H1 (cell line): ENCODE results near the gene AIFM2. TPM values are rescaled to one million over a fixed set of nuclear protein-coding genes. Genes with fewer than 3 reads are reported as not detected.

ENCODE experiments used
- CTCF ChIA-PET: fragments of 300-600 bp; sonication (Branson Sonifier 250); formaldehyde crosslinking; loops from one replicate; lab custom pipeline; 2021; ENCODE audit not compliant: partially characterized antibody; lab: Charles Lee
- POLR2A ChIA-PET: fragments of 300-600 bp; sonication (Branson Sonifier 250); formaldehyde crosslinking; loops from one replicate; lab custom pipeline; 2021; ENCODE audit warnings: inconsistent platforms; ENCODE audit not compliant: partially characterized antibody; lab: Charles Lee
- DNase-seq, 2 experiments: peaks; one replicate each; pipeline versions ENCODE4 v3.0.0 to v3.0.0-alpha.2; 2010 to 2022; ENCODE audit warnings: low spot score in 2 of 2, low read depth in 1 of 2, mixed read lengths in 1 of 2
- FAIRE-seq: peaks from 2 replicates; lab custom pipeline; 2011; peaks lifted over from hg19 to GRCh38; lab: Jason Lieb, UNC
- H2AFZ ChIP-seq: 2 replicates; pipeline ENCODE4 v1.8.1; 2012; ENCODE audit warnings: low read length, inconsistent platforms
- H2AK5ac ChIP-seq: 2 replicates; pipeline ENCODE4 v1.6.1; 2013; ENCODE audit warnings: low read depth, low read length
- H2BK120ac ChIP-seq: replicated peaks from 2 replicates; pipeline ENCODE3; 2013; ENCODE audit warnings: low read depth, low read length, inconsistent platforms
- H2BK12ac ChIP-seq: 2 replicates; pipeline ENCODE4 v1.6.1; 2013; ENCODE audit warnings: low read depth, low read length
- H2BK15ac ChIP-seq: 2 replicates; pipeline ENCODE4 v1.6.1; 2013; ENCODE audit warnings: low read length
- H2BK20ac ChIP-seq: 2 replicates; pipeline ENCODE4 v1.6.1; 2013; ENCODE audit warnings: low read length
- H2BK5ac ChIP-seq: 2 replicates; pipeline ENCODE4 v1.6.1; 2013; ENCODE audit warnings: low read depth, low read length
- H3K14ac ChIP-seq: 2 replicates; pipeline ENCODE4 v1.6.1; 2013; ENCODE audit warnings: inconsistent platforms; ENCODE audit not compliant: insufficient read length
- H3K18ac ChIP-seq: 2 replicates; pipeline ENCODE4 v1.6.1; 2013; ENCODE audit warnings: low read length; ENCODE audit errors: extremely low read depth
- H3K23ac ChIP-seq: 2 replicates; pipeline ENCODE4 v1.6.1; 2013; ENCODE audit warnings: inconsistent platforms; ENCODE audit not compliant: insufficient read length
- H3K23me2 ChIP-seq: 2 replicates; pipeline ENCODE4 v1.6.1; 2013; ENCODE audit warnings: low read depth, low read length
- H3K27ac ChIP-seq: 2 replicates; pipeline ENCODE4 v1.6.1; 2011; ENCODE audit warnings: low read depth, low read length, inconsistent platforms
- H3K27me3 ChIP-seq, 4 experiments: replicated peaks in 1 of 4; 1 replicate in 1 of 4; 2 replicates in 3 of 4; pipeline versions ENCODE4 v1.6.1 to v1.8.1; 2011 to 2013; ENCODE audit warnings: low read length in 3 of 4, mild to moderate bottlenecking in 3 of 4, inconsistent platforms in 2 of 4, mixed read lengths in 2 of 4, moderate library complexity in 1 of 4; ENCODE audit not compliant: control insufficient read depth in 3 of 4, insufficient read depth in 3 of 4; ENCODE audit errors: extremely low read depth in 1 of 4
- H3K36me3 ChIP-seq, 4 experiments: 2 replicates each; pipeline versions ENCODE4 v1.6.1 to v1.8.1; 2011 to 2013; ENCODE audit warnings: mild to moderate bottlenecking in 4 of 4, low read length in 3 of 4, moderate library complexity in 2 of 4, control low read depth in 1 of 4, inconsistent platforms in 1 of 4; ENCODE audit not compliant: insufficient read depth in 4 of 4, control insufficient read depth in 2 of 4
- H3K4ac ChIP-seq: replicated peaks from 2 replicates; pipeline ENCODE3; 2013; ENCODE audit warnings: low read length, low read depth, mixed read lengths, inconsistent platforms; ENCODE audit not compliant: insufficient read length
- H3K4me1 ChIP-seq, 4 experiments: replicated peaks in 1 of 4; 1 replicate in 1 of 4; 2 replicates in 3 of 4; pipeline versions ENCODE4 v1.6.1 to v1.8.1; 2011 to 2013; ENCODE audit warnings: low read length in 3 of 4, inconsistent platforms in 2 of 4, mixed read lengths in 1 of 4; ENCODE audit not compliant: insufficient read depth in 4 of 4, control insufficient read depth in 3 of 4
- H3K4me2 ChIP-seq, 2 experiments: 2 replicates each; pipeline versions ENCODE4 v1.6.1 to v1.8.1; 2011 to 2013; ENCODE audit warnings: low read depth in 2 of 2, low read length in 2 of 2, control low read depth in 1 of 2, inconsistent platforms in 1 of 2, mild to moderate bottlenecking in 1 of 2; ENCODE audit not compliant: insufficient read depth in 1 of 2
- H3K4me3 ChIP-seq, 4 experiments: fragments of 200-600, 300-600 bp in 1 of 4; sonication (generic), shearing (Covaris generic), sonication (Bioruptor Twin) in 1 of 4; 2 replicates each; pipeline versions ENCODE4 v1.5.1 to v1.8.1; 2011 to 2016; ENCODE audit warnings: low read length in 4 of 4, low read depth in 3 of 4, control low read depth in 2 of 4, inconsistent platforms in 2 of 4, mild to moderate bottlenecking in 2 of 4, mixed read lengths in 1 of 4, moderate library complexity in 1 of 4; ENCODE audit not compliant: insufficient read depth in 2 of 4; ENCODE audit errors: extremely low read depth in 1 of 4
- H3K56ac ChIP-seq: replicated peaks from 2 replicates; pipeline ENCODE3; 2013; ENCODE audit warnings: low read depth, mild to moderate bottlenecking, mixed read lengths, low read length, inconsistent platforms; ENCODE audit not compliant: insufficient read length
- H3K79me1 ChIP-seq: 2 replicates; pipeline ENCODE4 v1.6.1; 2013; ENCODE audit warnings: low read depth, low read length, control low read depth
- H3K79me2 ChIP-seq, 2 experiments: 2 replicates each; pipeline versions ENCODE4 v1.6.1 to v1.8.1; 2012 to 2013; ENCODE audit warnings: low read length in 2 of 2, mild to moderate bottlenecking in 2 of 2, inconsistent platforms in 1 of 2; ENCODE audit not compliant: insufficient read depth in 2 of 2, control insufficient read depth in 1 of 2
- H3K9ac ChIP-seq, 4 experiments: replicated peaks in 1 of 4; 1 replicate in 1 of 4; 2 replicates in 3 of 4; pipeline versions ENCODE4 v1.6.1 to v1.8.1; 2011 to 2013; ENCODE audit warnings: low read depth in 3 of 4, low read length in 3 of 4, control low read depth in 2 of 4, mild to moderate bottlenecking in 2 of 4, moderate library complexity in 2 of 4, inconsistent platforms in 1 of 4; ENCODE audit errors: extremely low read depth in 1 of 4
- H3K9me3 ChIP-seq, 2 experiments: 2 replicates each; pipeline versions ENCODE4 v1.6.1 to v1.8.1; 2012 to 2013; ENCODE audit warnings: mild to moderate bottlenecking in 2 of 2, moderate library complexity in 2 of 2, control low read depth in 1 of 2, inconsistent platforms in 1 of 2, low read depth in 1 of 2, low read length in 1 of 2, mixed read lengths in 1 of 2; ENCODE audit not compliant: insufficient read depth in 2 of 2
- H4K20me1 ChIP-seq, 2 experiments: replicated peaks in 1 of 2; 2 replicates each; pipeline versions ENCODE3 to v1.8.1; 2011 to 2013; ENCODE audit warnings: inconsistent platforms in 2 of 2, low read length in 2 of 2, mild to moderate bottlenecking in 1 of 2; ENCODE audit not compliant: insufficient read depth in 2 of 2, control insufficient read depth in 1 of 2
- H4K5ac ChIP-seq: 2 replicates; pipeline ENCODE4 v1.6.1; 2013; ENCODE audit warnings: low read length, low read depth, mixed read lengths, inconsistent platforms; ENCODE audit not compliant: insufficient read length
- H4K8ac ChIP-seq: 2 replicates; pipeline ENCODE4 v1.8.0; 2013; ENCODE audit warnings: mild to moderate bottlenecking, moderate library complexity, low read length, inconsistent platforms; ENCODE audit not compliant: insufficient read depth; ENCODE audit errors: extremely low read depth
- H4K91ac ChIP-seq: replicated peaks from 2 replicates; pipeline ENCODE3; 2013; ENCODE audit warnings: low read length, mixed read lengths, inconsistent platforms; ENCODE audit not compliant: insufficient read length
- BRCA1 ChIP-seq: IDR thresholded peaks from 2 replicates; pipeline ENCODE4 v1.6.1; 2012; ENCODE audit warnings: low read depth, low read length, improper control_type of control experiment
- RFX5 ChIP-seq: IDR thresholded peaks from 2 replicates; pipeline ENCODE4 v1.6.1; 2011; ENCODE audit warnings: low read depth, low read length, improper control_type of control experiment, borderline replicate concordance
- WGBS, 2 experiments: shearing (Covaris generic) in 1 of 2; methylation state at CpG; one replicate each; pipeline versions ENCODE4 v1.1.6 to v1.1.7; 2013 to 2015; ENCODE audit warnings: low lambda C conversion rate in 2 of 2, mixed read lengths in 2 of 2, inconsistent platforms in 1 of 2, low coverage in 1 of 2, missing lambda C conversion rate in 1 of 2; ENCODE audit not compliant: insufficient replicate concordance in 2 of 2, insufficient coverage in 1 of 2, insufficient read length in 1 of 2; ENCODE audit errors: extremely low coverage in 1 of 2, missing lambda C conversion rate in 1 of 2; 5-methylcytosine and 5-hydroxymethylcytosine counted together
- polyA plus RNA-seq, 7 experiments: library from polyadenylated mRNA; depleted of rRNA in 3 of 7; stranded (reverse) in 5 of 7; unstranded in 2 of 7; fragments of >200 nt in 5 of 7; fragments of 200-250 nt in 2 of 7; gene quantifications; 1 replicate in 5 of 7; 2 replicates in 1 of 7; 4 replicates in 1 of 7; pipeline versions ENCODE4 v1.2.1 to v1.2.3, GENCODE V29; 2011 to 2013; ENCODE audit warnings: missing spikeins in 2 of 7, mixed read lengths in 2 of 7
- total RNA-seq: library from RNA; stranded (reverse); fragmentation: NEBNext Ultra II Directional; extraction: Animal tissue kit (Norgen Biotek cat#: 25700); gene quantifications from 2 replicates; pipeline ENCODE4 v1.2.1, GENCODE V29; 2021

Gene AIFM2
- total and polyA plus RNA-seq, 2 of the 8 experiments (the other 6 are each of a cell fraction or from before 2014, with no cell fraction given) = 4.0 TPM

GRCh38 chr10:70109064-70109729 lies 23.4 kb downstream of the AIFM2 start:
- H3K4me2 ChIP-seq = no peak overlapping the region
- TF ChIP-seq RFX5 (no peak), BRCA1 (no peak)
- no peak overlapping the region for H4K91ac ChIP-seq
- no peaks in the 10 kb centered on the region; a peak in 1 of 8 replicates for H3K36me3 ChIP-seq
- peaks cover 0 to 2% (median 2%) of the 10 kb centered on the region in 4 experiments; a peak in 2 of 7 replicates for H3K4me1 ChIP-seq
- no peak overlapping the region for H3K14ac ChIP-seq
- no peak overlapping the region for H4K5ac ChIP-seq
- H3K56ac ChIP-seq = no peak overlapping the region
- no peak overlapping the region for H2BK5ac ChIP-seq
- no peak overlapping the region for H2BK120ac ChIP-seq
- H2AK5ac ChIP-seq = no peak overlapping the region
- FAIRE-seq (no peak), DNase-seq (no peak)
- H2BK15ac ChIP-seq = no peak overlapping the region
- H3K9me3 ChIP-seq = no peaks in the 10 kb centered on the region
- no peak overlapping the region for H3K9ac ChIP-seq
- H3K79me2 ChIP-seq = no peaks in the 10 kb centered on the region
- no peaks in the 10 kb centered on the region for H3K79me1 ChIP-seq
- 88% methylated on average over 18 of the region's 18 CpGs; no CpG with 5 or more reads in 1 of the 2 experiments for WGBS, 2 experiments
- H4K8ac ChIP-seq = no peak overlapping the region
- peaks cover 0 to 4% of the 10 kb centered on the region in 2 experiments for H4K20me1 ChIP-seq
- H3K23me2 ChIP-seq = no peaks in the 10 kb centered on the region
- H2BK12ac ChIP-seq = no peak overlapping the region
- H3K4me3 ChIP-seq = no peak overlapping the region
- H3K18ac ChIP-seq = no peak overlapping the region
- no peak overlapping the region for H3K4ac ChIP-seq
- no peak overlapping the region for H3K23ac ChIP-seq
- H3K27ac ChIP-seq = no peak overlapping the region
- no peak overlapping the region for H2AFZ ChIP-seq
- ChIA-PET CTCF (interaction anchor here (1.3 to 13.4 kb wide), 7 partner anchors 10 to 141 kb away, joined by 3 to 155 read pairs (median 5); no protein-coding TSS in a partner anchor), POLR2A (interaction anchor here (1.5 kb wide), 1 partner anchor 10 kb away, joined by 3 read pairs; no protein-coding TSS in a partner anchor)
- no peak overlapping the region for H2BK20ac ChIP-seq
- no peaks in the 10 kb centered on the region for H3K27me3 ChIP-seq
